Measurements from ENCODE around the gene ECSCR.

DNA sequence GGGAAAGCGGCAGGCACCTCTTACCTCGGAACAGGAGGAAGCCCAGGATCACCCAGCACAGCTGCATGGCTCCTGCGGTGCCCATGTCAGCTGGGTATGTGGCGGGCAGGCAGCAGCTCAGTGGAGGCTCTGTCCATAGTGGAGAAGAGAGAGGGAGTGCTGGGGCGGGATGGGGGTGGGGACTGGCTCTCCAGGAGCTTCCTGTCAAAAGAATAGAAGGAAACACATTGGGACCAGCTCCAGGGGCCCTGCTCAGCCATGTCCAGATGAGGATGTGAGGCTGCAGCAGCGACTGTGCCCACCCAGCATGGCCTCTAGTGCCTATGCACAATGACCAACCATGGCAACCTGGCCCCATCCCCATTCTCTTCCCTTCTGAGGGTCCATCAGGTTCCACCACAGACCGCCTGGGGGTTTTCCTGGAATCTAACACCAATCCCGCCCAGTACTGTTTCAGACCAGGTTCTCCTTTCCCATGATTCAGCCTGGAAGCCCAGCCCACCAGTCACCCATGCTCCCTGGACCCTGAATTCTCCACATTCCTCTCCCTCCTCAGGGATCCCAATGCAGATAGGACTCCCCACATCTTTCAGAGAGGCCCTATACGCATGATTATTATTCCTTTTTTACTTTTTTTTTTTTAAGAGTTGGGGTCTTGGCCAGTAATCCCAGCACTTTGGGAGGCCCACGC lies at the start of gene ECSCR:
- TF ChIP-seq, protein P1, sequence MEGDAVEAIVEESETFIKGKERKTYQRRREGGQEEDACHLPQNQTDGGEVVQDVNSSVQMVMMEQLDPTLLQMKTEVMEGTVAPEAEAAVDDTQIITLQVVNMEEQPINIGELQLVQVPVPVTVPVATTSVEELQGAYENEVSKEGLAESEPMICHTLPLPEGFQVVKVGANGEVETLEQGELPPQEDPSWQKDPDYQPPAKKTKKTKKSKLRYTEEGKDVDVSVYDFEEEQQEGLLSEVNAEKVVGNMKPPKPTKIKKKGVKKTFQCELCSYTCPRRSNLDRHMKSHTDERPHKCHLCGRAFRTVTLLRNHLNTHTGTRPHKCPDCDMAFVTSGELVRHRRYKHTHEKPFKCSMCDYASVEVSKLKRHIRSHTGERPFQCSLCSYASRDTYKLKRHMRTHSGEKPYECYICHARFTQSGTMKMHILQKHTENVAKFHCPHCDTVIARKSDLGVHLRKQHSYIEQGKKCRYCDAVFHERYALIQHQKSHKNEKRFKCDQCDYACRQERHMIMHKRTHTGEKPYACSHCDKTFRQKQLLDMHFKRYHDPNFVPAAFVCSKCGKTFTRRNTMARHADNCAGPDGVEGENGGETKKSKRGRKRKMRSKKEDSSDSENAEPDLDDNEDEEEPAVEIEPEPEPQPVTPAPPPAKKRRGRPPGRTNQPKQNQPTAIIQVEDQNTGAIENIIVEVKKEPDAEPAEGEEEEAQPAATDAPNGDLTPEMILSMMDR (IDR thresholded peaks at IDR 0.05): no peak
- TF ChIP-seq SIN3A (IDR thresholded peaks at IDR 0.05; ENCODE audit: borderline replicate concordance, insufficient read depth, low read depth, low read length): no peak
- TF ChIP-seq, protein P2, sequence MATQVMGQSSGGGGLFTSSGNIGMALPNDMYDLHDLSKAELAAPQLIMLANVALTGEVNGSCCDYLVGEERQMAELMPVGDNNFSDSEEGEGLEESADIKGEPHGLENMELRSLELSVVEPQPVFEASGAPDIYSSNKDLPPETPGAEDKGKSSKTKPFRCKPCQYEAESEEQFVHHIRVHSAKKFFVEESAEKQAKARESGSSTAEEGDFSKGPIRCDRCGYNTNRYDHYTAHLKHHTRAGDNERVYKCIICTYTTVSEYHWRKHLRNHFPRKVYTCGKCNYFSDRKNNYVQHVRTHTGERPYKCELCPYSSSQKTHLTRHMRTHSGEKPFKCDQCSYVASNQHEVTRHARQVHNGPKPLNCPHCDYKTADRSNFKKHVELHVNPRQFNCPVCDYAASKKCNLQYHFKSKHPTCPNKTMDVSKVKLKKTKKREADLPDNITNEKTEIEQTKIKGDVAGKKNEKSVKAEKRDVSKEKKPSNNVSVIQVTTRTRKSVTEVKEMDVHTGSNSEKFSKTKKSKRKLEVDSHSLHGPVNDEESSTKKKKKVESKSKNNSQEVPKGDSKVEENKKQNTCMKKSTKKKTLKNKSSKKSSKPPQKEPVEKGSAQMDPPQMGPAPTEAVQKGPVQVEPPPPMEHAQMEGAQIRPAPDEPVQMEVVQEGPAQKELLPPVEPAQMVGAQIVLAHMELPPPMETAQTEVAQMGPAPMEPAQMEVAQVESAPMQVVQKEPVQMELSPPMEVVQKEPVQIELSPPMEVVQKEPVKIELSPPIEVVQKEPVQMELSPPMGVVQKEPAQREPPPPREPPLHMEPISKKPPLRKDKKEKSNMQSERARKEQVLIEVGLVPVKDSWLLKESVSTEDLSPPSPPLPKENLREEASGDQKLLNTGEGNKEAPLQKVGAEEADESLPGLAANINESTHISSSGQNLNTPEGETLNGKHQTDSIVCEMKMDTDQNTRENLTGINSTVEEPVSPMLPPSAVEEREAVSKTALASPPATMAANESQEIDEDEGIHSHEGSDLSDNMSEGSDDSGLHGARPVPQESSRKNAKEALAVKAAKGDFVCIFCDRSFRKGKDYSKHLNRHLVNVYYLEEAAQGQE (IDR thresholded peaks at IDR 0.05; ENCODE audit: insufficient read depth in 1 of 2, low read depth in 2 of 2, low read length in 1 of 2): no peak
